Measurements from ENCODE around the gene DNAH11. TPM values are rescaled to one million over a fixed set of nuclear protein-coding genes. Genes with fewer than 3 reads are reported as not detected.

DNAH11 gene
- total and polyA plus RNA-seq, 2 of the 4 experiments (the other 2 are of a cell fraction) = not detected

- in situ Hi-C loops (cut with MboI; ENCODE audit: low sequenced_read_pairs) (no loop called here), intact Hi-C loops (cut with micrococcal nuclease) (no loop called here), dilution Hi-C loops (cut with HindIII; ENCODE audit: low sequenced_read_pairs, unreplicated experiment) (no loop called here)
- Histone ChIP-seq H3K4ac (ENCODE audit: low read depth, low read length) (no peak overlapping the region), H2AK5ac (ENCODE audit: low read depth, low read length) (no peak overlapping the region), H3K4me2 (ENCODE audit: low read depth, low read length) (no peak overlapping the region), H3K14ac (replicated peaks; ENCODE audit: low read depth, low read length) (no peak overlapping the region), H3K4me1 (ENCODE audit: control insufficient read depth, insufficient read depth, low read length) (no peaks in the 10 kb centered on the region), H4K8ac (ENCODE audit: low read depth in 2 of 2, low read length in 2 of 2) (no peak overlapping the region), H3K79me1 (ENCODE audit: low read depth in 1 of 2, low read length in 2 of 2) (no peaks in the 10 kb centered on the region), H2AFZ (replicated peaks; ENCODE audit: low read length, poor library complexity) (no peak overlapping the region), H2BK120ac (ENCODE audit: low read depth, low read length) (no peak overlapping the region), H4K91ac (ENCODE audit: insufficient read depth, low read depth, low read length) (no peak overlapping the region), H3K9ac (ENCODE audit: low read depth, low read length) (no peak overlapping the region), H4K5ac (ENCODE audit: low read depth, low read length) (no peak overlapping the region), H3K27me3 (ENCODE audit: control insufficient read depth, insufficient read depth, low read length) (no peaks in the 10 kb centered on the region), H3K36me3 (ENCODE audit: control insufficient read depth, insufficient read depth, low read length) (no peaks in the 10 kb centered on the region), H2BK20ac (ENCODE audit: low read depth, low read length) (no peak overlapping the region), H2BK15ac (ENCODE audit: low read depth, low read length) (no peak overlapping the region), H2AK9ac (replicated peaks; ENCODE audit: low read depth, low read length, poor library complexity) (no peak overlapping the region), H3K4me3 (ENCODE audit: insufficient read depth, low read depth, low read length) (no peak overlapping the region), H3K27ac (ENCODE audit: insufficient read depth, low read length) (no peak overlapping the region), H3K23ac (ENCODE audit: low read depth, low read length) (no peak overlapping the region), H4K20me1 (ENCODE audit: insufficient read depth, low read length) (no peaks in the 10 kb centered on the region), H3K18ac (ENCODE audit: low read depth, low read length) (no peak overlapping the region), H2BK5ac (ENCODE audit: low read depth, low read length, poor library complexity, severe bottlenecking) (no peak overlapping the region), H3K9me1 (ENCODE audit: insufficient read depth, low read length) (no peaks in the 10 kb centered on the region), H3K56ac (ENCODE audit: extremely low read depth, insufficient read depth, low read length) (no peak overlapping the region), H3K9me3 (ENCODE audit: control insufficient read depth, insufficient read depth, low read length) (no peaks in the 10 kb centered on the region; the same call in none of the 2 replicates)
- 20% methylated on average over 1 of the region's 4 CpGs; no CpG with 5 or more reads in 1 of the 2 experiments for WGBS, 2 experiments (ENCODE audit: extremely low coverage in 2 of 2, insufficient read length in 1 of 2)
- ATAC-seq (ENCODE audit: low read depth) = no peak
- BruUV-seq (replicated peaks) = no TSS peak
- CTCF ChIA-PET = no interaction called here
- POLR2A ChIA-PET (ENCODE audit: unreplicated experiment) = no interaction called here
- TF ChIP-seq, protein P1, sequence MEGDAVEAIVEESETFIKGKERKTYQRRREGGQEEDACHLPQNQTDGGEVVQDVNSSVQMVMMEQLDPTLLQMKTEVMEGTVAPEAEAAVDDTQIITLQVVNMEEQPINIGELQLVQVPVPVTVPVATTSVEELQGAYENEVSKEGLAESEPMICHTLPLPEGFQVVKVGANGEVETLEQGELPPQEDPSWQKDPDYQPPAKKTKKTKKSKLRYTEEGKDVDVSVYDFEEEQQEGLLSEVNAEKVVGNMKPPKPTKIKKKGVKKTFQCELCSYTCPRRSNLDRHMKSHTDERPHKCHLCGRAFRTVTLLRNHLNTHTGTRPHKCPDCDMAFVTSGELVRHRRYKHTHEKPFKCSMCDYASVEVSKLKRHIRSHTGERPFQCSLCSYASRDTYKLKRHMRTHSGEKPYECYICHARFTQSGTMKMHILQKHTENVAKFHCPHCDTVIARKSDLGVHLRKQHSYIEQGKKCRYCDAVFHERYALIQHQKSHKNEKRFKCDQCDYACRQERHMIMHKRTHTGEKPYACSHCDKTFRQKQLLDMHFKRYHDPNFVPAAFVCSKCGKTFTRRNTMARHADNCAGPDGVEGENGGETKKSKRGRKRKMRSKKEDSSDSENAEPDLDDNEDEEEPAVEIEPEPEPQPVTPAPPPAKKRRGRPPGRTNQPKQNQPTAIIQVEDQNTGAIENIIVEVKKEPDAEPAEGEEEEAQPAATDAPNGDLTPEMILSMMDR (conservative IDR thresholded peaks at IDR 0.05; ENCODE audit: low read depth, low read length) = no peak
- no peak for TF ChIP-seq RAD21 (IDR thresholded peaks at IDR 0.05; ENCODE audit: low read length)
- no peak for TF ChIP-seq USF2 (IDR thresholded peaks at IDR 0.05; ENCODE audit: low read depth, low read length)
- TF ChIP-seq BHLHE40 (IDR thresholded peaks at IDR 0.05; ENCODE audit: low read depth, low read length) = no peak
- TF ChIP-seq FOS (IDR thresholded peaks at IDR 0.05; ENCODE audit: low read depth, low read length) = no peak
- TF ChIP-seq RFX5 (IDR thresholded peaks at IDR 0.05; ENCODE audit: low read depth, low read length) = no peak
- no peak for TF ChIP-seq CHD1 (IDR thresholded peaks at IDR 0.05; ENCODE audit: low read depth, low read length)
- no peak for TF ChIP-seq MAZ (IDR thresholded peaks at IDR 0.05; ENCODE audit: borderline replicate concordance, low read depth, low read length)
- TF ChIP-seq CEBPB (IDR thresholded peaks at IDR 0.05; ENCODE audit: low read depth, low read length) = no peak
- no peak for TF ChIP-seq MAFK (IDR thresholded peaks at IDR 0.05; ENCODE audit: low read depth, low read length)
- no peak for TF ChIP-seq NFE2L2 (IDR thresholded peaks at IDR 0.05; ENCODE audit: low read depth, low read length)
- no peak for TF ChIP-seq RCOR1 (IDR thresholded peaks at IDR 0.05; ENCODE audit: insufficient replicate concordance, low read length)
- no peak for TF ChIP-seq SMC3 (IDR thresholded peaks at IDR 0.05; ENCODE audit: low read depth, low read length)
- TF ChIP-seq MXI1 (IDR thresholded peaks at IDR 0.05; ENCODE audit: borderline replicate concordance, low read depth, low read length) = no peak
- no peak for TF ChIP-seq ELK1 (IDR thresholded peaks at IDR 0.05; ENCODE audit: borderline replicate concordance, low read depth, low read length)
- TF ChIP-seq POLR2A (IDR thresholded peaks at IDR 0.05; ENCODE audit: low read depth, low read length) = no peak
- no peak for DNase-seq
Observed at GRCh38 chr7:21596801-21597200, 54.0 kb downstream of the DNAH11 start.

Data from IMR-90 (cell line).